Endothelial cell of hepatic sinusoid (primary cell): ENCODE measurements around the gene PGLYRP4.

Source experiments
- in situ Hi-C: cut with HindIII; loops from 2 replicates; pipeline ENCODE4 v1.10.0; 2017; ENCODE audit warnings: low sequenced_read_pairs

The PGLYRP4 gene

DNA sequence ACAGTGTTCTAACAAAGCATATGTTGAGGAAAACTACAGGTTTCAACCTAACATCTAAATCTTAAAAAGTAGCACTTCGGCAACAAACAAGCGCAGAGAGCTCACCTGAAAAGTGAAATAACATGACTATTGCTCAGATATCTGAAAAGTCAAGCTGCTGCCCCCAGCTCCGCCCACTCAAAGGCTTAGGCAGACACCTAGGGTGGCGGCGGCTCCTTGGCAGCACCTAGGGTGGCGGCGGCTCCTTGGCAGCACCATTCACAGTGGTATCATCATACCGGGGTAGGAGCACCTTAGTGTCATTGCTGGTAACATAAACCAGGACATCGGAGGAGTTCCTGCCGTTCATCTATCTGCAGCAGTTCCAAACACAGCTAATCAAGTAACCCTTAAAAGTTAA is 30.9 kb upstream of the PGLYRP4 start:
- in situ Hi-C loops, result loop anchor here (5.0 kb wide), 1 partner anchor 88 kb away; no protein-coding TSS in a partner anchor

DNA sequence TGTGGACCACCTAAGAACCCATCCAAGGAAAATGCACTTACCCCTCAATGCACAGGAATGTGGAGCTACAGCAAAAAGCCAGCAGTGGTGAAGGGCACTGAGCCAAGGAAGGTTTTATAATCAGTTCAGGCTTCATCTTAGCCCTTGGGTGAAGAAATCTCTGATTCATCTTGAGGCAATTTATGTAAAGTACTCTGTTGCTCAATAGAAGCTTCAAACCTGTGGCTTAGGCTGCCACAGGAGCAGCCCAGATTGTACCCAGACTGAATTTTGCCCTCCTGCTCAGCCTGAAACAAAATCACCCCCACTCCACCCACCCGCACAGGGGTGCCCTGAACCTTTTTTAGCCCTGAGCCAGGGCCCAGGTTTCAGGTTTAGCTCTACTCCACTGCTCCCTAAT is 26.9 kb upstream of the PGLYRP4 start, which contains the start of gene S100A12:
Gene S100A12 (minus strand): TSS at position 111 of the 400 bp plus-strand sequence. CDS start 1,029 bp downstream, outside the sequence.
- in situ Hi-C loops, result loop anchor here (5.0 kb wide), 1 partner anchor 92 kb away; no protein-coding TSS in a partner anchor

GRCh38 chr1:153374071-153374470 is 25.4 kb upstream of the PGLYRP4 start:
- in situ Hi-C loops, result loop anchor here (25.0 kb wide), 1 partner anchor 388 kb away; no protein-coding TSS in a partner anchor

- in situ Hi-C loops, result loop anchor here (25.0 kb wide), 1 partner anchor 390 kb away; no protein-coding TSS in a partner anchor
Observed at GRCh38 chr1:153372571-153372970, 23.9 kb upstream of the PGLYRP4 start.

DNA sequence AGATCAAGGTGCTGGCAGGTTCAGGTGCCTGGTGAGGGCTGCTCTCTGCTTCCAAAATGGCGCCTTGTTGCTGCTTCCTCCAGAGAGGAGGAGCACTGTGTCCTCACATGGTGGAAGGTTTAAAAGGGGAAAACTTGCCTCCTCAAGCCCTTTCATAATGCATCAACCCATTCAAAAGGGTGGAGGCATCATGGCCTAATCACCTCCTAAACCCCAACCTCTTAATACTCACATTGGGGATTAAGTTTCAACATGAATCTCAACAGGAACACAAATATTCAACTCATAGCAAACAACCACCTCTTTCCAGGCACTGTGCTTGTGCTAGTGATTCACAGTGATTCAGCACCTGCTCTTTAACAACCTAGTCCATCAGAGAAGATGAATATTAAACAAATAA is 22.6 kb upstream of the PGLYRP4 start:
- in situ Hi-C loops, result loop anchor here (25.0 kb wide), 1 partner anchor 391 kb away; no protein-coding TSS in a partner anchor

DNA sequence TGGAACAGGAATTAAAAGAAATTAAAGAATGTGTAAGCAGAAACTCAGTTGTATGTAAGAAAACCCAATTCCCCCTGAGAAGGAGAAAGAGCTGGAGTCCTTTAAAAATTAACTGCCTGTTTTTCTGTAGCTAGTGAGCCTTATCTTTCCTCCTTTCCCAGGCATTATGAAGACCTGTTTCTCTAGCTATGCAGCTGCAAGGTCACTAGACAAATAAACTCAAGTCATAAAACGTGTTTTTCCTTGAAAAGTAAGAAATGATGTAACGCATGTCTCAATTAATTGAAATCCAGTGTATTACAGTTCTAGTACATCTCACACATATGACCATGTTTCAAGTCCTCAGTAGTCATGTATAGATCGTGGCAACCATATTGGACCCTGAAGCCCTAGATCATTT is 21.5 kb upstream of the PGLYRP4 start:
- in situ Hi-C loops, result loop anchor here (25.0 kb wide), 1 partner anchor 392 kb away; no protein-coding TSS in a partner anchor

- in situ Hi-C loops, result loop anchor here (25.0 kb wide), 1 partner anchor 394 kb away; no protein-coding TSS in a partner anchor
Observed at GRCh38 chr1:153368495-153368894, 19.9 kb upstream of the PGLYRP4 start.

GRCh38 chr1:153367090-153367489 is 18.4 kb upstream of the PGLYRP4 start:
- in situ Hi-C loops, result loop anchor here (25.0 kb wide), 1 partner anchor 395 kb away; no protein-coding TSS in a partner anchor

- in situ Hi-C loops, result loop anchor here (25.0 kb wide), 1 partner anchor 396 kb away; no protein-coding TSS in a partner anchor
Observed at GRCh38 chr1:153366261-153366660, 17.6 kb upstream of the PGLYRP4 start.

DNA sequence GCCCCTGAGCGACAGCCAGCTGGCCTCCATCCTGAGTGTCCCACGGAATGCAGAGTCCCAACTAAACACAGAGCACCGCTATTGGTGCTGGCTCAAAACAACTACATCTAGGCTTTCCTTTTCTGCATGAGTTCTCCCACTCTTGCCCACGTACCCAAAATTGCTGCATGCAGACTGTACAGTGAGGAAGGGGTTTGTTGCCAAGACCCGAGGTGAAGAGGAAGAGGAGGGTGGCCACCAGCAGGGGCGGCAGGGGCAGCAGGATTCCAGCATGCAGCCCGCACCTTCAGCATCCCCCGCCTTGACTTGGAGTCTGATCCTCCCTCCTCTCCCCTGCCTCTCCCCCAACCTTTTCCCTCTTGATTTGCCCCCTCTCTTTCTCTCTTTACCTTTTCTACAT is 17.1 kb upstream of the PGLYRP4 start:
- in situ Hi-C loops, result loop anchor here (25.0 kb wide), 1 partner anchor 397 kb away; no protein-coding TSS in a partner anchor

DNA sequence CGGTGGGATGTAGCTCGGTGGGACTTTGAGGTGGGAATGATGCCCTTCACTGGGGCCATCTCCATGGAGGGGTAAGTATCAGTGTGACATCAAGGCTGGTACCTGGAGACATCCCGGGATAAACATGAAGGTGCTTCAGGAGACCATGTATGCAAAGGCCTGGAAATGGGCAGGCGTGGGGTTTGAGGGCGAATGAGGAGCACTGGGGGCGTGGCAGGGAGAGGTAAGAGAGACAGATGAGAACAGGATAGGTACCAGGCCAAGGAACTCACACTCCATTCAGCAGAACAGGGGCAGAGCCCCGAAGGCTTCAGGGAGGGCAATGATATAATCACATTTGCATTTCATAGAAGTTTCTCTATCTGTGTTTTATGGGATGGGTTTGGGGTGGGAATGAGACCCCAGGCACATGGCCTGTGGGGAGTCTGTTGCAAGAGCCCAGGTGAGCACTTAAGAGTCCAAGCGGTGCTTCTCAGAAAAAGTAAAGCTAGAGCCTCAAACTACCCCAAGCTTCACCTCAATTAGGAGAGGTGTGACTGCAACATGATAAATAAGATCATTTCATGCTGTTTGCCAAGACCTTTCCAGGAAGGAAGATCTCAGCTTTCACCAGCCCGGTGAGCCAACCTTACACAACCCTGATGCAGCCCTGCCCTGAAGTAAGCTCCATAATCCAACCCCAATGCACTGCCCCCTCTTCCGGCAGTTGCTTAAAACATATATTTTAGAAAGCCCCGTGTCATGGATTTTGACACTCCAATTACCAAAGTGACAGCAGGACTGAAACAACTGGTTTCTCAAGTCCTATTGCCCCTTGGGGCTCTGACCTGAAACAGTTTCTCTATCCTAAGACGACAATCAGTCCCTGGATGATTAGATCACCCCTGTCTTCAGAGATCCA is 16.4 kb upstream of the PGLYRP4 start:
- in situ Hi-C loops, result loop anchor here (25.0 kb wide), 1 partner anchor 397 kb away; no protein-coding TSS in a partner anchor

- in situ Hi-C loops, result loop anchor here (25.0 kb wide), 1 partner anchor 398 kb away; no protein-coding TSS in a partner anchor
Observed at GRCh38 chr1:153364156-153364555, 15.5 kb upstream of the PGLYRP4 start.

DNA sequence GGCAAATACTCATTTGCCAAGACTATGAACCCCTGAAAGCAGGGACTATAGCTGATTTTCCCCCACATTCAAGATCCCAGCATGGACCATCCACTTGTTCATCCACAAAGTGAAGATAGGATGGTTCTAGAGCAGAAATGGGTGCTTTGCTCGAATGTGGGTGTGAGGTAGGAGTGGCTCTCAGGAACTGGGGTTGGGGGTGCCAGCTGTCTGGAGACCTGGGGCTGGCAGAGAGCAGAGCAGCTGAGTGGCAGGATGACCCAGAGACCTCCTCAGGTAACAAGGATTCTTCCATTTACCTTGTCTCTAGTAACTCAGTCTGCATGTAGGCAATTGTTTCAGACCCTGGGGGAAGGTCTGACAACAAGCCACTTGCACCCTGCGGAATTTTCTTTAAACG is 15.0 kb upstream of the PGLYRP4 start:
- in situ Hi-C loops, result loop anchor here (25.0 kb wide), 1 partner anchor 399 kb away; no protein-coding TSS in a partner anchor

DNA sequence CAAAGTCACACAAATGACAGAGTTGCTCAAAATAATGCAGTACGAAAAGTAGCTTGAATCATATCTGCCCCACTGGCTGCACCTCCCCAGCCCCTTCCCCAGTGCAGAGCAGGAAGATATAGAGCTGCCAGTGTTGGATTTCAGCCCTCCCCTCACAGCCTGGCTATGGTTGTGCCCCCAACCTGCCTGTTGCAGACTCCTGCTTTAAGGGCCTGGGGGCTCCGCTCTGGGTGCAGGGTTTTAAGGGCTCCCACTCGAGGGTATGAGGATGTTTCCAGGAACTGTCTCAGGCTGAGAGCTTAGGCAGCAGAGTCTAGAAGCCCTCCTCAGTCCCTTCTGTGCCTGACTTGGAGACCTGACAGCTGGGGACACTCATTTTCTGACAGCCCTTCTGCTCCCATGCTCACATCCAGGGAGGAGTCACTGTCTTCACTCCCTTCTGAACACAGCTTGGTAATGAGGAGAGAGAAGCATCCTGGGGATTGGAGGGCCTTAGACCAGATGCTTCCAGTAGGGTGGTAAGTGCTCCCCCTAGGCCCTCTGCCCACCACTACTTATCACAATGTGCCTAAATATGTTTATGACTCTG is 13.6 kb upstream of the PGLYRP4 start:
- in situ Hi-C loops, result loop anchor here (25.0 kb wide), 1 partner anchor 400 kb away; no protein-coding TSS in a partner anchor

- in situ Hi-C loops, result loop anchor here (25.0 kb wide), 1 partner anchor 401 kb away; no protein-coding TSS in a partner anchor
Observed at GRCh38 chr1:153361480-153362109, 13.0 kb upstream of the PGLYRP4 start.

DNA sequence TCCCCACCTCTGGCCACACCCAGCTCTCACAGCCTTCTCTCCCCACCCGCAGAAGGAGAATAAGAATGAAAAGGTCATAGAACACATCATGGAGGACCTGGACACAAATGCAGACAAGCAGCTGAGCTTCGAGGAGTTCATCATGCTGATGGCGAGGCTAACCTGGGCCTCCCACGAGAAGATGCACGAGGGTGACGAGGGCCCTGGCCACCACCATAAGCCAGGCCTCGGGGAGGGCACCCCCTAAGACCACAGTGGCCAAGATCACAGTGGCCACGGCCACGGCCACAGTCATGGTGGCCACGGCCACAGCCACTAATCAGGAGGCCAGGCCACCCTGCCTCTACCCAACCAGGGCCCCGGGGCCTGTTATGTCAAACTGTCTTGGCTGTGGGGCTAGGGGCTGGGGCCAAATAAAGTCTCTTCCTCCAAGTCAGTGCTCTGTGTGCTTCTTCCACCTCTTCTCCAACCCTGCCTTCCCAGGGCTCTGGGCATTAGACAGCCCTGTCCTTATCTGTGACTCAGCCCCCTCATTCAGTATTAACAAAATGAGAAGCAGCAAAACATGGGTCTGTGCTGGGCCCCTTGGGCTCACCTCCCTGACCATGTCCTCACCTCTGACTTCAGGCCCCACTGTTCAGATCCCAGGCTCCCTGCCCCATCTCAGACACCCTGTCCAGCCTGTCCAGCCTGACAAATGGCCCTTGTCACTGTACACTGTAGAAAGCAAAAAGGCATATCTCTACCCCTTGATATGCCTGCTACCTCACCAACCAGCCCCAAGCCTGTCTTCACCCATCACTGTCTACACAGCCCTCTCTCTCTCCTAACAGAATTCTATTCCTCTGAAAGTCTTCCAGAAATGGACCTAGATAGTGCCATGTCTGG is 12.2 kb upstream of the PGLYRP4 start:
- in situ Hi-C loops, result loop anchor here (25.0 kb wide), 1 partner anchor 401 kb away; no protein-coding TSS in a partner anchor

- in situ Hi-C loops, result loop anchor here (25.0 kb wide), 1 partner anchor 402 kb away; no protein-coding TSS in a partner anchor
Observed at GRCh38 chr1:153360190-153360589, 11.5 kb upstream of the PGLYRP4 start.

GRCh38 chr1:153359241-153359640 is 10.6 kb upstream of the PGLYRP4 start:
- in situ Hi-C loops, result loop anchor here (5.0 to 25.0 kb wide), 4 partner anchors 46 to 403 kb away; partner anchors contain the start of gene S100A7

- in situ Hi-C loops, result loop anchor here (5.0 to 25.0 kb wide), 4 partner anchors 46 to 404 kb away; partner anchors contain the start of gene S100A7
Observed at GRCh38 chr1:153358691-153358975, 10.0 kb upstream of the PGLYRP4 start.
